Activated CD4-positive, alpha-beta T cell treated with anti-CD3 and anti-CD28 coated beads, Interleukin-2, Interleukin-4, amounts not matched to agents 100 ng/mL and 50 ng/mL, durations not matched to agents 16 hours and 8 hours (primary cell): ENCODE results near the gene ZNF469.

ENCODE experiments used
- DNase-seq: peaks from one replicate; pipeline ENCODE4 v3.0.0-alpha.2; 2020; ENCODE audit warnings: low spot score

Gene ZNF469, protein sequence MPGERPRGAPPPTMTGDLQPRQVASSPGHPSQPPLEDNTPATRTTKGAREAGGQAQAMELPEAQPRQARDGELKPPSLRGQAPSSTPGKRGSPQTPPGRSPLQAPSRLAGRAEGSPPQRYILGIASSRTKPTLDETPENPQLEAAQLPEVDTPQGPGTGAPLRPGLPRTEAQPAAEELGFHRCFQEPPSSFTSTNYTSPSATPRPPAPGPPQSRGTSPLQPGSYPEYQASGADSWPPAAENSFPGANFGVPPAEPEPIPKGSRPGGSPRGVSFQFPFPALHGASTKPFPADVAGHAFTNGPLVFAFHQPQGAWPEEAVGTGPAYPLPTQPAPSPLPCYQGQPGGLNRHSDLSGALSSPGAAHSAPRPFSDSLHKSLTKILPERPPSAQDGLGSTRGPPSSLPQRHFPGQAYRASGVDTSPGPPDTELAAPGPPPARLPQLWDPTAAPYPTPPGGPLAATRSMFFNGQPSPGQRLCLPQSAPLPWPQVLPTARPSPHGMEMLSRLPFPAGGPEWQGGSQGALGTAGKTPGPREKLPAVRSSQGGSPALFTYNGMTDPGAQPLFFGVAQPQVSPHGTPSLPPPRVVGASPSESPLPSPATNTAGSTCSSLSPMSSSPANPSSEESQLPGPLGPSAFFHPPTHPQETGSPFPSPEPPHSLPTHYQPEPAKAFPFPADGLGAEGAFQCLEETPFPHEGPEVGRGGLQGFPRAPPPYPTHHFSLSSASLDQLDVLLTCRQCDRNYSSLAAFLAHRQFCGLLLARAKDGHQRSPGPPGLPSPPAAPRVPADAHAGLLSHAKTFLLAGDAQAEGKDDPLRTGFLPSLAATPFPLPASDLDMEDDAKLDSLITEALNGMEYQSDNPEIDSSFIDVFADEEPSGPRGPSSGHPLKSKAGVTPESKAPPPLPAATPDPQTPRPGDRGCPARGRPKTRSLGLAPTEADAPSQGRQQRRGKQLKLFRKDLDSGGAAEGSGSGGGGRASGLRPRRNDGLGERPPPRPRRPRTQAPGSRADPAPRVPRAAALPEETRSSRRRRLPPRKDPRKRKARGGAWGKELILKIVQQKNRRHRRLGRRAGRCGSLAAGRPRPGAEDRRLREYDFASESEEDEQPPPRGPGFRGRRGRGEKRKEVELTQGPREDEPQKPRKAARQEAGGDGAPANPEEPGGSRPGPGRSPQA (N-terminal part only)

GRCh38 chr16:88382491-88383400 lies at the start of gene ZNF469:
Gene ZNF469, plus strand, starts transcription at chr16:88382959. Its CDS starts 44,512 bp downstream, at chr16:88427471.
- no peak for DNase-seq

DNA sequence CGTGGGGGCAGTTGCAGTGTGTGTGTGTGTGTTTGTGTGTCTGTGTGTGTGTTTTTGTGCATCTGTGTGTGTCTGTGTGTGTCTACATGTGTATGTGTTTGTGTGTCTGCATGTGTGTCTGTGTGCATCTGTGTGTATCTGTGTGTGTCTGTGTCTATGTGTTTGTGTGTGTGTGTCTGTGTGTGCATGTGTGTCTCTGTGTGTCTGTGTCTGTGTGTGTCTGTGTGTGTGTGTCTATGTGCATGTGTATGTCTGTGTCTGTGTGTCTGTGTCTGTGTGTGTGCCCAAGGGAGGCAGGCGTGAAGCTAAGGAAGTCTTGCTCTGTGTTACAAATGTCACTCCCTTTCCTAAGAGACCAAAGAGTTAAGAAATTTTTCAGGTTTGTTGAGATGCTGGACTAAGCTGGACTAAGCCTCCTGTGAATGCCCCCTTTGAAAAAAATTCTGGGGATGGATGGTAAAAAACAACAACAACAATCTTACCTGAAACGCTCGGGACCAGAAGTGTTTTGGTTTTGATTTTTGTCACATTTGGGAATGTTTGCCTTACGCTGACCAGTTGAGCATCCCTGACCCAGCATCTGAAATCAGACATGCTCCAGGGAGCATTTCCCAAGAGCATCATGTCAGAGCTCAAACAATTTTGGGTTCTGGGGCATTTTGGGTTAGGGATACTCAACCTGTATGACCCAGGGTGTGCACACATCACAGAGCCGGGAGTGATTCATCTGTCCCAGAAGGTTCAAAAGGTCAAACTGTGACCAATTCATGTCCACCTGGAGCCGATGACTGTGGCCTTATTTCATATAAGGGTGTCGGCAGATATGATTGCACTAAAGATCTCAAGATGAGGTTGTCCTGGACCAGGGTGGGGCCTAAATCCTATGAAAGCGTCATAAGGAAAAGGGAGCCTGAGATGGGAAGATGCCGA lies 48.6 kb upstream of the ZNF469 start:
- DNase-seq = no peak

GRCh38 chr16:88334778-88335720 lies 47.7 kb upstream of the ZNF469 start:
- no peak for DNase-seq

GRCh38 chr16:88337021-88337420 lies 45.7 kb upstream of the ZNF469 start:
- no peak for DNase-seq

DNA sequence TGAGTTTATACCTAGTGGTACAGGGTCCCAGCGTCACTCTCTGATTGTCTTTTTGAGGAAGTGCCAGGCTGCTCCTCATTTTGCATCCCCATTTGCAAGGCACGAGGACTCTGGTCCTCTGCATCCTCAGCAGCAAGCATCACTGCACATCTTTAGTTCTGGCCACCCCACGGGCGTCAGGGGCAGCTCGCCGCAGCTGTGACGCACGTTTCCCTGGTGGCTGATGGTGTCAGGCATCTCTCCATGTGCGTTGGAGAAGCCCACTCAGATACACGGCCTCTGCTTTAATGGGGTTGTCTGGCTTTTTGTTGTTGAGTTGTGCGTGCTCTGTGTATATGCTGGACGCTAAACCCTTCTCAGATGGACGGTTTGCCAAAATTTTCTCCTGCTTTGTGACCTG lies 45.2 kb upstream of the ZNF469 start:
- no peak for DNase-seq

- no peak for DNase-seq
Observed at GRCh38 chr16:88338111-88338510, 44.6 kb upstream of the ZNF469 start.

GRCh38 chr16:88338896-88339295 lies 43.9 kb upstream of the ZNF469 start:
- DNase-seq = no peak

GRCh38 chr16:88339930-88340754 lies 42.6 kb upstream of the ZNF469 start:
- DNase-seq = no peak

DNA sequence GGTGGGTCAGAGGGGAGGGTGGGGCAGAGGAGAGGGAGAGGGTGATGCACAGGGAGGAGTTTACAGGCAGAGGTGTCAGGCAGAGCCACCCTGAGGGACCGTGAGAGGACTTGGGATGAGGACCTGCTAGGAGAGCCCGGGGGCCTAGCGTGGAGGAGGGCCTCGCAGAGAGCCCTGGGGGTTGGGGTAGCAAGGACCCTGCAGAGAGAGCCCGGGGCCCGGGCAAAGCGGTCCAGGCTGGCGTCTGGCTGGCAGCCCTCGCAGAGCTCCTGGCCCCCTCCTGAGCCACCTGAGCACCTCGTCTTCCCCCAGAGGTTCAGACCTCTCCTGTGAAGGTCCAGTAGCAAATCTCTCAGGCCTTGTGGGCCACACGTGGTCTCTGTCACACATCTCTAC lies 42.0 kb upstream of the ZNF469 start:
- DNase-seq = no peak

DNA sequence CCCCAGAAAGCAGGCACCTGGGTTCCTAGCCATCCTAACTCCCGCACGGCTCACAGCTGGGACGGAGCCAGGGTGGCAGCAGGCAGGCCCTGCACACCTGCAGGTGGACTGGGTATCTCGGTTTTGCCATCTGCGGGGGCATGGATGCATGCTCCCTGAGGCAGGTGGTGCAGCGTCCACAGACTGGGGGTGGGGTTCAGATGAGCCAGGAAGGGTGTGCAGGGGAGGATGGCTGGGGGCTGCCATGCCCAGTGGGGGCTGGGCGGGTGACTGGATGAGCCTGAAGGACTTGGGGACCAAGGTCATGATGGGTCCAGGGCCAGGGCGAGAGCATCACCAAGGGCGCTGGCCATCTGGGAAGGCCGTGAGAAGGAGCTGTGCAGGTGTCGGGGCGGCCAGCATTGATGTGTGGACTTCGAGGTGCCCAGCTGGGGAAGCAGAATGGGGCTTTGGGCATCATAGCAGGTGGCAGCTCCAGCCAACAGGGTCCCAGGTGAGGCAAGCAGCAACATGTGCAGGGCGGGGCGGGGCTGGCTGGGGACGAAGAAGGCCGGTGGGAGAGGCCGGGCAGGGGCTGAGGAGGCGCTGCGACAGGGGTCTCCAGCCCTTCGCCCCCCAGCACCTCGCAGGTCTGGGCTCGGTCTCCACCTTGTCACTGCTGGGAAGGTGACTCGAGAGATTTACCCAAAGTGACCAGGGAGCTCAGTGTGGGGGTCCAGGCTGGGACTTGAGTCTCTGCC lies 41.0 kb upstream of the ZNF469 start:
- no peak for DNase-seq

- DNase-seq = no peak
Observed at GRCh38 chr16:88342491-88342890, 40.3 kb upstream of the ZNF469 start.

DNA sequence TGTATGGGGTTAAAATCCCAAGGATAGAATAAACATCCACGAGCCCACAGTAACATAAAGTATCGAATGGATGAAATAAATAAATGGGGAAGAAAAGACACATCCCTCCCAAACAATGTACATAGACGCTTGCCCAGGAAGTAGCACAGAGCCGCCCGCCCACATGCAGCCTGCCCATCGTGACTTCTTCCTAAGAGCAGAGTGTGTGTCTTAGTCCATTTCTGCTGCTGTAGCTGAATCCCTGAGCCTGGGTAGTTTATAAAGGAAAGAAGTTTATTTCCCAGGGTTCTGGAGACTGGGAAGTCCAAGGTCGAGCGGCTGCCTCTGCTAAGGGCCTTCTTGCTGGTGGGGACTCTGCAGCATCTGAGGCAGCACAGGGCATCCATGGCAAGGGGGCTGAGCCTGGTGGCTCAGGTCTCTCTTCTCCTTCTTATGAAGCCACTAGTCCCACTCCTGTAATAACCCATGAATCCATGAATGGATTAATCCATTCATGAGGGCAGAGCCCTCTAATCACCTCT lies 39.4 kb upstream of the ZNF469 start:
- no peak for DNase-seq

GRCh38 chr16:88344411-88345030 lies 38.2 kb upstream of the ZNF469 start:
- DNase-seq = no peak

DNA sequence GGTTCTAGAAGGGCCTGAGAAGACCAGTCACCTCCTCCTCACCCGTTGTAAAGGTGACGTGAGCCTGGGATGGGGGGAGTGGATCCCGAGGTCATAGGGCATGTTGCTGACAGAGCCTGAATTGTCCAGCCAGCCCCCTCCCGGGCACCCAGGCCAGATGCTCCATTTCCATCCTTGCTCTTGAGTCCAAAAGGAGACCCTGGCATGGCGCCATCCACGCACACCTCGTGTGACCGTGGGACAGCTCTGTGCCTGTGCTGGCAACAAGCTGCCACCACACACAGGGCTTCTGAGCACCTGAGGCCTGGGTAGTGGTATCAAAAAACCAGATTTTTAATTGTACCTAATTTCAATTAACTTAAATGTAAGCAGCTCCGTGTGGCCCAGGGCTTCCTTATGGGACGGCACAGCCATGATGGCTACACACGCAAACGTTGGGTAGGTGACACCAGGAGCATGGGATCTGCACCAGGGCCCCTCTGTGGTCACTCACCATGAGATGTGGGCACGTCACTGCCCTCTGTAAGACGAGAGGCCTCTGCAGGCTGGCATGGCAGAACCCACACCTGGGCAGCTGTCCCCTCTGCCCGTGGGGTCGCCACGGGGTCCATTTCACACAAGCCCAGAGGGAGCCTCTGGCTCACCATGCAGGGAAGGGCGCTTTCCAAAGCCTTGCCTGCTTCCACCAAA lies 37.6 kb upstream of the ZNF469 start:
- DNase-seq = no peak

DNA sequence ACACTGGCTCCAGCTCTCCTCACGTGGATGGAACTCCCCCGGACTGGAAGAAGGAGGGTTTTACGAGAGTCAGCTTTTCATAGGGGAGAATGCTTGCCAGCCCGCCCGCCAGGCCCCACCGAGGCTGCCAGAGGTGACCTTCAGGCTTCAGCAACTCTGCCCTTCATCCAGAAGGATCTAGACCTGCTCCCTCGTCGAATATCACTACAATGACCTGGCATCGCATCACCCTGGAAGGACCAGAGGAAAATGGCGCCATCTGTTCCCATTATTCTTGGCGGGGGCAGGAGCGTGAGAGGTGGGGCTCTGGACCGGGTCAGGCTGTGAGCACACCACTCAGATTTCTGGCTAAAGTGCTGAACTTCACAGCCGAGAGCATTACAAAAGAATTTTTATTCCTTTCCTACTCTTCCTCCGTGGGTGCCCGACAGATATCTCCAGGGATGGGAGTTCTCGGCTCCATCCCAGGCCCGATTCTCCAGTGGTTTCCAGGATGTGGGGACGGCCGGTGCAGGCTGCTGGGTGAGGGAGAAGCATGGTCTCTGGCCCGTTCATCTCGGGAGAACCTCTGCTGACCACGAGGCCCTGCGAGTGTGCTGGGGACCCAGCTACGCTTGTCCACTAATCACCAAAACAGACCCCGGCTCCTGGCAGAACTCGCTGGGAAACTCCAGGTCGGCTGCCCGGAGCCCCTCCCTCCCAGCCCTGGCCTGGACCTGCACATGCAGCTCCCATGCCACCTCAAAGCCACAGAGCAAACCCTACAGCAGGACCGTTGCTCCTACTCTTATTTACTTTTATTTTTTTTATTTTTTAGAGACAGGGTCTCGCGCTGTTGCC lies 36.8 kb upstream of the ZNF469 start:
- no peak for DNase-seq
